Activated T-cell treated with anti-CD3 and anti-CD28 coated beads for 1 hour (primary cell): ENCODE results near the gene MS4A18.

Source experiments
- DNase-seq: peaks from one replicate; pipeline ENCODE4 v3.0.0-alpha.2; 2020; ENCODE audit warnings: low read depth

MS4A18 gene

GRCh38 chr11:60767388-60767811 lies 42.9 kb downstream of the MS4A18 start:
- DNase-seq: no peak

- no peak for DNase-seq
These were observed 43.7 kb downstream of the MS4A18 start for GRCh38 chr11:60768202-60768601.

- DNase-seq: no peak
These were observed 44.8 kb downstream of the MS4A18 start for GRCh38 chr11:60769273-60769672.

GRCh38 chr11:60769811-60770210 lies 45.3 kb downstream of the MS4A18 start:
- no peak for DNase-seq

GRCh38 chr11:60771146-60771545 lies 46.6 kb downstream of the MS4A18 start:
- no peak for DNase-seq

GRCh38 chr11:60771879-60772525 lies 47.5 kb downstream of the MS4A18 start:
- DNase-seq: no peak

GRCh38 chr11:60772666-60773065 lies 48.1 kb downstream of the MS4A18 start:
- no peak for DNase-seq

- DNase-seq: no peak
These were observed 50.2 kb downstream of the MS4A18 start for GRCh38 chr11:60774726-60775125.

GRCh38 chr11:60775420-60775961 lies 51.0 kb downstream of the MS4A18 start:
- peak; percentile 68 for DNase-seq

GRCh38 chr11:60776167-60776566 lies 51.6 kb downstream of the MS4A18 start:
- no peak for DNase-seq

GRCh38 chr11:60777106-60777505 lies 52.6 kb downstream of the MS4A18 start:
- DNase-seq: no peak

GRCh38 chr11:60777572-60777971 lies 53.1 kb downstream of the MS4A18 start:
- DNase-seq: no peak

GRCh38 chr11:60780065-60780464 lies 55.5 kb downstream of the MS4A18 start:
- no peak for DNase-seq

GRCh38 chr11:60780774-60781173 lies 56.3 kb downstream of the MS4A18 start:
- no peak for DNase-seq

GRCh38 chr11:60781286-60781980 lies 56.9 kb downstream of the MS4A18 start:
- DNase-seq: no peak

GRCh38 chr11:60781981-60782316 lies 57.4 kb downstream of the MS4A18 start:
- DNase-seq: no peak

- no peak for DNase-seq
These were observed 58.0 kb downstream of the MS4A18 start for GRCh38 chr11:60782393-60783140.

- DNase-seq: no peak
These were observed 58.6 kb downstream of the MS4A18 start for GRCh38 chr11:60783141-60783484.

GRCh38 chr11:60783911-60784310 lies 59.4 kb downstream of the MS4A18 start:
- DNase-seq: no peak

- no peak for DNase-seq
These were observed 60.6 kb downstream of the MS4A18 start, which contains the start of gene MS4A10 for GRCh38 chr11:60785136-60785535. TSS of gene MS4A10 (plus strand) at chr11:60785333. CDS start at chr11:60790336, 5,003 bp downstream.

- DNase-seq: no peak
These were observed 61.4 kb downstream of the MS4A18 start for GRCh38 chr11:60785806-60786361.

- no peak for DNase-seq
These were observed 62.5 kb downstream of the MS4A18 start for GRCh38 chr11:60786811-60787567.
